Endometrial microvascular endothelial cells (primary cell): ENCODE measurements around the gene AGRN. TPM values are rescaled to one million over a fixed set of nuclear protein-coding genes. Genes with fewer than 3 reads are reported as not detected.
"Not testable (repeated sequence)": the region's sequence is repeated elsewhere in the genome, so short reads cannot be mapped to it uniquely, and the experiment has no call there.

Source experiments
- in situ Hi-C: cut with HindIII; loops from 2 replicates; pipeline ENCODE4 v1.10.0; 2017; ENCODE audit warnings: low sequenced_read_pairs, low pct_unique_long_range_greater_than_20kb; ENCODE audit errors: inconsistent ontology term
- total RNA-seq: library from RNA; depleted of rRNA; stranded (reverse); fragments of >200 nt; gene quantifications from one replicate; pipeline ENCODE4 v1.2.3, GENCODE V29; 2015; ENCODE audit errors: inconsistent ontology term

The AGRN gene
- total RNA-seq, 1 donor from 2014 or later, result 77.4 TPM

DNA sequence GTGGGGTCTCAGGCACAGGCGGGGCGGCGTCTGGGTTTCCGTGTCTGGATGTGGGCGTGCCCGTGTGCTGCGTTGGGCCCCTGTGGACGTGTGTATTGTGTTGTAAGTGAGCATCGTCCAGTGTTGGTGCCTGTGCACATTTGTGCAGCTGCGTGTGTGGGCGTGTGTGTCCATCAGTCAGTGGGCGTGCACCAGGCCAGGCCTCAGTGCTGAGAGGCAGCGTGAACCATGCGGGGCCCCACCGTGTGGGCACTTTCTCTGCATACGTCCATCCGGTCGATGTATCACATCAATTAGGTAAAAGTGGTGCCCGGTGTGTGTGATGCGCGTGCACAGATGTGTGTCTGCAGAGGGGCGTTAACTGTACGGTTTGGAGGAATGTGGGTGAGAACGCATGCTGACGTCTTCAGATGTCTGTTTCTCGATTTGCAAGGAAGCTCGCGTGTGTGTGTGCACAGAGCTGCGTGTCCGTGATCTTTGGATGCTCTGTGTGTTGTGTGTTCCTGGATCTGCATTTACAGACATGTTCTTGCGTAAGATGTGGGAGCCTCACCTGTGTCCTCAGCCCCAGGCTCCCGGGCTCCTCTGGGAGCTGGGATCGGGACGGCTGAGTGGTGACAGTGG lies 24.6 kb downstream of the AGRN start:
- in situ Hi-C loops, result no loop called here

GRCh38 chr1:1045129-1045528 lies 25.2 kb downstream of the AGRN start:
- in situ Hi-C loops, result no loop called here

DNA sequence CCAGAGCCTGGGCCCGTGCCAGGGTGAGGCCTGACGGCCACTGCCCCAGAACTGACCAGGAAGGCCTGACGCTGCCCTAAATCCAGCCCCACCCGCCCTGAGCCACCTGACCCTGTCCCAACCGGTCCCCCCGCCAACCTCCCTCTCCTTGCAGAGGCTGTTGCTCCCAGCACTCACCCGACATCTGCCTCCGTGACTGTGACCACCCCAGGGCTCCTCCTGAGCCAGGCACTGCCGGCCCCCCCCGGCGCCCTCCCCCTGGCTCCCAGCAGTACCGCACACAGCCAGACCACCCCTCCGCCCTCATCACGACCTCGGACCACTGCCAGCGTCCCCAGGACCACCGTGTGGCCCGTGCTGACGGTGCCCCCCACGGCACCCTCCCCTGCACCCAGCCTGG lies 26.3 kb downstream of the AGRN start:
- in situ Hi-C loops, result no loop called here

DNA sequence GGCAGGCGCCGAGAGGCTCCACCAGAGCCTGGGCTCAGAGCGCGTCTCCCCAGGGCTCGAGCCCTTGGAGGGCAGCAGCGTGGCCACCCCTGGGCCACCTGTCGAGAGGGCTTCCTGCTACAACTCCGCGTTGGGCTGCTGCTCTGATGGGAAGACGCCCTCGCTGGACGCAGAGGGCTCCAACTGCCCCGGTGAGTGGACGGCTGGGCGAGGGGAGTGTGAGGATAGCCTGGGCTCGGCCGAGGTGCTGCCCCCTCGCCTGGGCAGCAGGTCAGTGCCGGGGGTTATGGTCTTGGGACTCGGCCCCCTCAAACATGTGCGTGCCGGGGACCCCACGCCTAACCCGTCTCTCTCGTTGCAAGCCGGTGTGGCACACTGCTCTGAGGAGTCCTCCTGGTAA lies 26.8 kb downstream of the AGRN start:
- in situ Hi-C loops, result no loop called here

- in situ Hi-C loops, result no loop called here
These were observed 27.5 kb downstream of the AGRN start for GRCh38 chr1:1047407-1047806.

- in situ Hi-C loops, result no loop called here
These were observed 28.0 kb downstream of the AGRN start for GRCh38 chr1:1047963-1048362.

- in situ Hi-C loops, result no loop called here
These were observed 28.8 kb downstream of the AGRN start for GRCh38 chr1:1048765-1049164.

- in situ Hi-C loops, result no loop called here
These were observed 29.6 kb downstream of the AGRN start for GRCh38 chr1:1049318-1050165.

DNA sequence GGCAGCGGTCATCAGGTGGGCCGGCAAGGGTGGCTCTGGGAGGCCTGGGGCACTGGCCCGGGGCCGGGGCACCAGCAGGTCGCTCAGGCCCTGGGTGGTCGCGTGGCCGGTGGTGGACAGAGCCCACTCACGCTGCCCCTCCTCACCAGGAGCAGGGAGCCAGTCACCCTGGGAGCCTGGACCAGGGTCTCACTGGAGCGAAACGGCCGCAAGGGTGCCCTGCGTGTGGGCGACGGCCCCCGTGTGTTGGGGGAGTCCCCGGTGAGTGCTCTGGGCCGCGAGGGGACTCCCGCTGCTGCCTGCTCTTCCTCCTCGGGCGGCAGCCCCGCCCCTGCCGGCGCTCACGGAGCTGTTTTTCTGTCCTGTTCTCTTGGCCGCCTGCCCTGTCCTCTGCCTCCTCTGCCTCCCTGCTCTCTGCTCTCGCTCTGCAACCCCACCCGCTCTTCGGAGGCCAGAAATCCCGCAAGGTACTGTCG lies 30.7 kb downstream of the AGRN start:
- in situ Hi-C loops, result no loop called here

DNA sequence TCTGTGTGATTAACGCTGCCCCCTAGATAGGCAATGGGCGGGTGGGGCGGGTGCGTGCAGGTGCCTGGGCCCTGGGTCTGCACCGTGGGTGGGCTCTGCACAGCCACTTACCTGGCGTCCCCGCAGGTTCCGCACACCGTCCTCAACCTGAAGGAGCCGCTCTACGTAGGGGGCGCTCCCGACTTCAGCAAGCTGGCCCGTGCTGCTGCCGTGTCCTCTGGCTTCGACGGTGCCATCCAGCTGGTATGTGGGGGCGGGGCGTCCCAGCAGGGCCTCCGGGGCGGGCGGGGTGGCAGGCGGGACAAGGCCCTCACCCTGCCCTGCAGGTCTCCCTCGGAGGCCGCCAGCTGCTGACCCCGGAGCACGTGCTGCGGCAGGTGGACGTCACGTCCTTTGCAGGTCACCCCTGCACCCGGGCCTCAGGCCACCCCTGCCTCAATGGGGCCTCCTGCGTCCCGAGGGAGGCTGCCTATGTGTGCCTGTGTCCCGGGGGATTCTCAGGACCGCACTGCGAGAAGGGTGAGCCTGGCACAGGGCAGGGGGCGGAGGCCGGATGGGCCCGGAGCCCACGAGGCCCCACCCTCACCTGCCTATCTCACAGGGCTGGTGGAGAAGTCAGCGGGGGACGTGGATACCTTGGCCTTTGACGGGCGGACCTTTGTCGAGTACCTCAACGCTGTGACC lies 31.3 kb downstream of the AGRN start:
- in situ Hi-C loops, result no loop called here

DNA sequence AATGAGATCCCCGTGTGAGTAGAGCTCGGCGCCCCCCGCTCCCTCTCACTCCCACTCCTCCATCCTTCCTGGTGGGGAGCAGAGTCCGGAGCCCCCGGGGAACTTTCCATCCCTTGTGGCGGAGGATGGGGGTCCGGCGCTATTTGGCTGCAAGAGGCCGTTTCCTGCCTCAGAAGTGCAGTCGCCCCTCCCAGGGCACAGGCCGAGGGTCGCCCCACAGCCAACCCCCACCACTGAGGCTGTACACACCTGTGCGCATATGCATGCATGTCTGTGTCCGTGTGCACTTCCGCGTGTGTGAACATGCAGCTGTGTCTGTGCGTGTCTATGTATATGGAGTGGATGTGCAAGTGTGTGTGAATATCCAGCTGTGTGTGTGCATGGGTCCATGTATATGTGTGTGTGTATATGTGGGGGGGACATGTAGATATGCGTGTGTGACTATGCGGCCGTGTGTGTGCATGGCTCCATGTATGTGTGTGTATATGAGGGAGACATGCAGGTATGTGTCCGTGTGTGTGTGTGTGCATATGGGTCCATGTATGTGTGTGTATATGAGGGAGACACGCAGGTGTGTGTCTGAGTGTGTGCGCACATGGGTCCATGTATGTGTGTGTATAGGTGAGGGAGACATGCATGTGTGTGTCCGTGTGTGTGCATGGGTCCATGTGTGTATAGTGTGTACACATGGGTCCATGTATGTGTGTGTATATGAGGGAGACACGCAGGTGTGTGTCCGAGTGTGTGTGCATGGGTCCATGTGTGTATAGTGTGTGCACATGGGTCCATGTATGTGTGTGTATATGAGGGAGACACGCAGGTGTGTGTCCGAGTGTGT lies 32.3 kb downstream of the AGRN start:
- in situ Hi-C loops, result no loop called here

- in situ Hi-C loops, result no loop called here
These were observed 33.1 kb downstream of the AGRN start for GRCh38 chr1:1053022-1053421.

DNA sequence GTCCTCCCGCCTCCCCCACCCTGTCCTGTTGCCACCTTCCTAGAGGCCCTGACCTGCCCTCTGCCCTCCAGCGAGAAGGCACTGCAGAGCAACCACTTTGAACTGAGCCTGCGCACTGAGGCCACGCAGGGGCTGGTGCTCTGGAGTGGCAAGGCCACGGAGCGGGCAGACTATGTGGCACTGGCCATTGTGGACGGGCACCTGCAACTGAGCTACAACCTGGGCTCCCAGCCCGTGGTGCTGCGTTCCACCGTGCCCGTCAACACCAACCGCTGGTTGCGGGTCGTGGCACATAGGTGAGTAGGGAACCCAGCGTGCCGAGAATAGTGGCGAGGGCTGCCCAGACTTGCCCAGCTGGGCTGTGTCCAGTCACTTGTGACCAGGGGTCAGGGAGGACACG lies 33.8 kb downstream of the AGRN start:
- in situ Hi-C loops, result no loop called here

DNA sequence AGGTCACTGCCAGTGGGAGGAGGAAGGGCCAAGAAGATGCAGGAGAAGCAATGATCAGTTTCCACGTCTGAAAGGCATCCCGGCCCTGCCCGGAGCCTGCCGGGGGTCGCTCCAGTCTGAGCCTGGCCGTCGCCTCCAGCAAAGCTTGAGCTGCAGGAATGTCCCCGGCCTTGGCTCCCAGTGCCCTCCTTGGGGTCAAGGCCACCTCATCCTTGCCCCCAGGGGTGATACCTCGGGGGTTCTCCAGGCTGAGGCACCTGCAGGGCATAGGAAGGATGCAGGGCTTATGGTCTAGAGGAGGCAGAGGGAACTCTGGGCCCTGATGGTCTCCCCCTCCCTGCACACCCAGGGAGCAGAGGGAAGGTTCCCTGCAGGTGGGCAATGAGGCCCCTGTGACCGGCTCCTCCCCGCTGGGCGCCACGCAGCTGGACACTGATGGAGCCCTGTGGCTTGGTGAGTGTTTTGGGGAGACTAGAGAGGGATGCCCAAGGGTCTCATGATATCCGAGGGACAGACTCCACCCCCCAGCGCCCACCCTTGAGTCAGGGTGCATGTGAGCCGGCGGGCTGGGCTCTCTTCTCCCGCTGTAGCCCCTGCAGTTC lies 34.3 kb downstream of the AGRN start:
- in situ Hi-C loops, result no loop called here

DNA sequence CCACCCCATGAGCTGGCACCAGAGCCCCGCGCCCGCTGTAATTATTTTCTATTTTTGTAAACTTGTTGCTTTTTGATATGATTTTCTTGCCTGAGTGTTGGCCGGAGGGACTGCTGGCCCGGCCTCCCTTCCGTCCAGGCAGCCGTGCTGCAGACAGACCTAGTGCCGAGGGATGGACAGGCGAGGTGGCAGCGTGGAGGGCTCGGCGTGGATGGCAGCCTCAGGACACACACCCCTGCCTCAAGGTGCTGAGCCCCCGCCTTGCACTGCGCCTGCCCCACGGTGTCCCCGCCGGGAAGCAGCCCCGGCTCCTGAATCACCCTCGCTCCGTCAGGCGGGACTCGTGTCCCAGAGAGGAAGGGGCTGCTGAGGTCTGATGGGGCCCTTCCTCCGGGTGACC lies 35.1 kb downstream of the AGRN start:
- in situ Hi-C loops, result no loop called here

DNA sequence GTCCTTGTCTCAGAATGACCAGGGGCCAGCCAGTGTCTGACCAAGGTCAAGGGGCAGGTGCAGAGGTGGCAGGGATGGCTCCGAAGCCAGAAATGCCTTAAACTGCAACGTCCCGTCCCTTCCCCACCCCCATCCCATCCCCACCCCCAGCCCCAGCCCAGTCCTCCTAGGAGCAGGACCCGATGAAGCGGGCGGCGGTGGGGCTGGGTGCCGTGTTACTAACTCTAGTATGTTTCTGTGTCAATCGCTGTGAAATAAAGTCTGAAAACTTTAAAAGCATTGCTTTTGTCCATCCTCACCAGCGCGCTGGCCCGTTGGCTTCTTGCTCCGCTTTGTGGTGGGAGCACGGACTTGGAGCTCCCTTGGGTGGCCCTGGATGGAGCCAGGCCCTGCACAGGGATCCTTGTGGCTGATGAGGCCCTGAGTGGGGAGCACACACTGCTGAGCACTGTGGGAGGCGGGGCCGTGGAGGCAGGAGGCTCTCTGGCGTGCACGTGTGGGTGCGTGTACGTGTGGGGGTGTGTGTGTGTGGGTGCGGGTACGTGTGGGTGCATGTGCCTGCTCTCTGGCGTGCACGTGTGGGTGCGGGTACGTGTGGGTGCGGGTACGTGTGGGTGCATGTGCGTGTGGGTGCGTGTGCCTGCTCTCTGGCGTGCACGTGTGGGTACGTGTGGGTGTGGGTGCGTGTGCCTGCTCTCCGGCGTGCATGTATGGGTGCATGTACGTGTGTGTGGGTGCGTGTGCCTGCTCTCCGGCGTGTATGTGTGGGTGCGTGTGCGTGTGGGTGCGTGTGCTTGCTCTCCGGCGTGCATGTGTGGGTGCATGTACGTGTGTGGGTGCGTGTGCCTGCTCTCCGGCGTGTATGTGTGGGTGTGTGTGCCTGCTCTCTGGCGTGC lies 36.2 kb downstream of the AGRN start:
- in situ Hi-C loops, result no loop called here

DNA sequence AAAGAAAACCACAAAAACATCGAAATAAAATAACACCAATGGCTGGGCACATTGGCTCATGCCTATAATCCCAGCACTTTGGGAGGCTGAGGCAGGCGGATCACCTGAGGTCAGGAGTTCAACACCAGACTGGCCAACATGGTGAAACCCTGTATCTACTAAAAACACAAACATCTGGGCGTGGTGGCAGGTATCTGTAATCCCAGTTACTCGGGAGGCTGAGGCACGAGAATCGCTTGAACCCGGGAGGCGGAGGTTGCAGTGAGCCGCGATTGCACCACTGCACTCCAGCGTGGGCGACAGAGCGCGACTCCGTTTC lies 37.8 kb downstream of the AGRN start:
- in situ Hi-C loops, result not testable (repeated sequence)
